ENCODE measurements around the gene WWOX. TPM values are rescaled to one million over a fixed set of nuclear protein-coding genes. Genes with fewer than 3 reads are reported as not detected.

The WWOX gene
- total and polyA plus RNA-seq, 7 donors, result 7.1 to 46.8 (median 16.1) TPM

DNA sequence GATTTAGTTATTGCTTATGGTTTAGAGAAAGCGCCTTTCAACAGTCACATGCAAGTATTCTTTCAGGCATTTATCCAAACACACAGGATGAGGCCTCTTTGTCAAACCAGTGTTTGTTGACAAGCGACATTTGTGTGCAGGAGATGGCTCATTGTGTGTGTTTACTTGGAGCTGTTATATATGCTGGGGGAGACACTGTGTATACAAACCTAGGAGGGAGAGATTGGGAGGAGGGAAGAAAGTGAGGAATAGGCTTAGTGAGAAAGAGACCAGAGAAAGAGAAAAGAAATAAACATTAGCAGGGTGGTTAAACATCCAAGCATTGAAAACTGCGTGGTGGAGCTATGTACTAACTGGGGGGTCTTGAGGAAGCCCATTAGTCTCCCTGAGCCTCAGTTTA lies 1063.5 kb downstream of the WWOX start:
- Histone ChIP-seq H3K4me1 (peaks cover 0 to 23% (median 10%) of the 10 kb centered on the region in 4 donors), H3K4me3 (no peak overlapping the region), H3K27me3 (no peaks in the 10 kb centered on the region), H3K36me3 (no peaks in the 10 kb centered on the region), H3K27ac (peak overlapping the region in 1 of 4 donors; percentile 17), H3K9me3 (no peaks in the 10 kb centered on the region)
- DNase-seq, result no peak
- 88 to 92% methylated on average over 3 of the region's 3 CpGs for WGBS, 2 donors
- TF ChIP-seq, protein P1, sequence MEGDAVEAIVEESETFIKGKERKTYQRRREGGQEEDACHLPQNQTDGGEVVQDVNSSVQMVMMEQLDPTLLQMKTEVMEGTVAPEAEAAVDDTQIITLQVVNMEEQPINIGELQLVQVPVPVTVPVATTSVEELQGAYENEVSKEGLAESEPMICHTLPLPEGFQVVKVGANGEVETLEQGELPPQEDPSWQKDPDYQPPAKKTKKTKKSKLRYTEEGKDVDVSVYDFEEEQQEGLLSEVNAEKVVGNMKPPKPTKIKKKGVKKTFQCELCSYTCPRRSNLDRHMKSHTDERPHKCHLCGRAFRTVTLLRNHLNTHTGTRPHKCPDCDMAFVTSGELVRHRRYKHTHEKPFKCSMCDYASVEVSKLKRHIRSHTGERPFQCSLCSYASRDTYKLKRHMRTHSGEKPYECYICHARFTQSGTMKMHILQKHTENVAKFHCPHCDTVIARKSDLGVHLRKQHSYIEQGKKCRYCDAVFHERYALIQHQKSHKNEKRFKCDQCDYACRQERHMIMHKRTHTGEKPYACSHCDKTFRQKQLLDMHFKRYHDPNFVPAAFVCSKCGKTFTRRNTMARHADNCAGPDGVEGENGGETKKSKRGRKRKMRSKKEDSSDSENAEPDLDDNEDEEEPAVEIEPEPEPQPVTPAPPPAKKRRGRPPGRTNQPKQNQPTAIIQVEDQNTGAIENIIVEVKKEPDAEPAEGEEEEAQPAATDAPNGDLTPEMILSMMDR (IDR thresholded peaks at IDR 0.05), result no peak
- TF ChIP-seq EP300 (IDR thresholded peaks at IDR 0.05) (no peak), POLR2AphosphoS5 (IDR thresholded peaks at IDR 0.05) (no peak), POLR2A (IDR thresholded peaks at IDR 0.05) (no peak)
- intact Hi-C loops (cut with DNase I), result loop anchor here (10.0 kb wide), 1 partner anchor 88 kb away; no protein-coding TSS in a partner anchor

- peak overlapping the region in 3 of 4 donors; percentile 17 to 31 (median 26) for H3K4me3 ChIP-seq
- no peaks in the 10 kb centered on the region for H3K9me3 ChIP-seq
- DNase-seq, result no peak
- H3K27ac ChIP-seq, result peak overlapping the region in 3 of 4 donors; percentile 26 to 60 (median 53)
- 15 to 30% methylated on average over 13 of the region's 13 CpGs for WGBS, 2 donors
- no peaks in the 10 kb centered on the region for H3K27me3 ChIP-seq
- TF ChIP-seq EP300 (IDR thresholded peaks at IDR 0.05) (no peak), POLR2AphosphoS5 (IDR thresholded peaks at IDR 0.05) (peak in 2 of 4 donors; percentile 37 to 64), POLR2A (IDR thresholded peaks at IDR 0.05) (no peak)
- TF ChIP-seq, protein P1 (IDR thresholded peaks at IDR 0.05), result no peak
- intact Hi-C loops (cut with DNase I), result loop anchor here (10.0 kb wide), 1 partner anchor 89 kb away; no protein-coding TSS in a partner anchor
- H3K36me3 ChIP-seq, result no peaks in the 10 kb centered on the region
- H3K4me1 ChIP-seq, result peaks cover 0 to 23% (median 10%) of the 10 kb centered on the region in 4 donors
Measured at GRCh38 chr16:79163691-79164387, 1064.4 kb downstream of the WWOX start.

DNA sequence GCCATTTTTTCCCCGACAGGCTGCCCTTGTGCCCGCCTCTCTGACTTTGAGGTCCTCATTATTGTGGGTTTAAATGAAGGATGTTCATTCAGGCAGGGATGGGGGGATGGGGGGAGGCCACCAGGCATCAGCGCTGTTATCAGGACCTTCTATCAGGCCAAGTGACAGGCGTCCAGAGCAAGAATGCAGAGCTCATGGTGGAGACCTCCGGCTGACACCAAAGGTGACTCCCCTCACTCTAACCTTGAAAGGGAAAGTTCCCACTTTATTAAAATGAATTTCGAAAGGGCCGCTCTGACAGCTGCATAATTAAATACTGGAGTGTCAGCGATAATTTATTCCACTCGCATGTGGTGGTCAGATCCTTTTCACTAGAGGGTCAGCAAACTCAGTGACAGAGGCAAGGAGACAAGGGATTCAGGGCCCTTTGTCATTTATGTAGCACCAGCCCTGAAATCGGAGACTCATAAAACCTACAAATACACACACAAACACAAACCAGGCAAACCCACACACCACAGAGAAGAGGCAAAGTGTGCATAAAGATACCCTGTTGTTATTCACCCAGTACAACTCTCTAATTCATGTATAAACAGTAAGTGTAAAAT lies 1065.0 kb downstream of the WWOX start:
- H3K36me3 ChIP-seq, result no peaks in the 10 kb centered on the region
- peaks cover 0 to 23% (median 10%) of the 10 kb centered on the region in 4 donors for H3K4me1 ChIP-seq
- TF ChIP-seq POLR2A (IDR thresholded peaks at IDR 0.05), result no peak
- no peak for TF ChIP-seq EP300 (IDR thresholded peaks at IDR 0.05)
- intact Hi-C loops (cut with DNase I), result loop anchor here (10.0 kb wide), 1 partner anchor 90 kb away; no protein-coding TSS in a partner anchor
- DNase-seq, result no peak
- H3K9me3 ChIP-seq, result no peaks in the 10 kb centered on the region
- no peaks in the 10 kb centered on the region for H3K27me3 ChIP-seq
- 84 to 89% methylated on average over 10 of the region's 10 CpGs for WGBS, 2 donors
- peak overlapping the region in 3 of 4 donors; percentile 26 to 60 (median 53) for H3K27ac ChIP-seq
- peak overlapping the region in 1 of 4 donors; percentile 17 for H3K4me3 ChIP-seq

DNA sequence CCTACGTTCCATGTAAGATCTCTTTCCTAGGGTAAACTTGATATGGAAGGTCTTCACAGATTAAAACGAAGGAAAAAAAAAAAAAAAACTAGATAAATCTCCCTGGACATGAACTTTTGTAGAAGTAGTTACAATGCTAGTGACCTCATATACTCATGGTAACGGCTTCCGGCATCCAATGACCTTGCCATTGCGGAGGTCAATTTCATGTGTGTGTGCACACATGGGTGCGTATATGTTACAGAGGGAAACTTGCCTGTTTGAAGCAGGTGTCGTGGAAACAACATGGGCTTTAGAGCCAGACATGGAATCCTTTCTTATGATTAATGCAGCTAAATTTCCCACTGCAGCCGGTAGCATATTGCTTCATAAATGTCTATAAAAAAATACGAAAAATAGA lies 1065.6 kb downstream of the WWOX start:
- Histone ChIP-seq H3K36me3 (no peaks in the 10 kb centered on the region), H3K27ac (peak overlapping the region in 3 of 4 donors; percentile 26 to 60 (median 53)), H3K4me3 (no peak overlapping the region), H3K27me3 (no peaks in the 10 kb centered on the region), H3K9me3 (no peaks in the 10 kb centered on the region), H3K4me1 (peaks cover 0 to 23% (median 10%) of the 10 kb centered on the region in 4 donors)
- TF ChIP-seq, protein P1 (IDR thresholded peaks at IDR 0.05), result no peak
- DNase-seq, result no peak
- WGBS, 2 donors, result 91 to 92% methylated on average over 9 of the region's 9 CpGs
- intact Hi-C loops (cut with DNase I), result loop anchor here (10.0 kb wide), 1 partner anchor 90 kb away; no protein-coding TSS in a partner anchor

GRCh38 chr16:79165506-79165905 lies 1066.1 kb downstream of the WWOX start:
- Histone ChIP-seq H3K27me3 (no peaks in the 10 kb centered on the region), H3K4me1 (peaks cover 0 to 23% (median 10%) of the 10 kb centered on the region in 4 donors), H3K36me3 (no peaks in the 10 kb centered on the region), H3K9me3 (no peaks in the 10 kb centered on the region), H3K4me3 (no peak overlapping the region), H3K27ac (peak overlapping the region in 2 of 4 donors; percentile 53 to 60)
- intact Hi-C loops (cut with DNase I), result loop anchor here (10.0 kb wide), 1 partner anchor 91 kb away; no protein-coding TSS in a partner anchor
- TF ChIP-seq, protein P1 (IDR thresholded peaks at IDR 0.05), result no peak
- TF ChIP-seq POLR2AphosphoS5 (IDR thresholded peaks at IDR 0.05), result no peak
- no peak for TF ChIP-seq EP300 (IDR thresholded peaks at IDR 0.05)
- TF ChIP-seq POLR2A (IDR thresholded peaks at IDR 0.05), result no peak
- WGBS, 2 donors, result 83 to 87% methylated on average over 9 of the region's 9 CpGs
- DNase-seq, result no peak
